HCT116 (cell line): Measurements from ENCODE around the gene SLC29A1. TPM values are rescaled to one million over a fixed set of nuclear protein-coding genes. Genes with fewer than 3 reads are reported as not detected.
A peak's percentile ranks its signal among the peaks of the same experiment; 100 is the strongest.

Experiments
- ATAC-seq: fragments of 200-7000 bp; cut with Tn5 transposase; 2 replicates; pipeline ENCODE4 v1.9.1; 2020; ENCODE audit warnings: mild to moderate bottlenecking, moderate library complexity
- BruUV-seq: library from RNA; stranded (reverse); fragments of 400-500 nt; replicated peaks from 2 replicates; lab custom pipeline; 2021; lab: Mats Ljungman, UMichigan
- CTCF ChIA-PET: fragments of 300-600 bp; sonication (Branson Sonifier 250); formaldehyde crosslinking; loops from one replicate; lab custom pipeline; 2021; ENCODE audit warnings: antibody characterized with exemption; lab: Charles Lee
- POLR2A ChIA-PET: fragments of 300-600, 350-600 bp; sonication (Branson Sonifier 250); formaldehyde crosslinking; loops from one replicate; lab custom pipeline; 2021; ENCODE audit warnings: antibody characterized with exemption; lab: Charles Lee
- RAD21 ChIA-PET, 2 experiments: fragments of 300-600 bp; sonication (Branson Sonifier 250); formaldehyde crosslinking; loops; one replicate each; lab custom pipeline; 2023; ENCODE audit warnings: low total read pairs in 2 of 2; ENCODE audit not compliant: uncharacterized antibody in 2 of 2, unreplicated experiment in 2 of 2, low non-redundant PET in 1 of 2; lab: Charles Lee
- DNase-seq: peaks from one replicate; pipeline ENCODE4 v3.0.0-alpha.2; 2010; ENCODE audit warnings: low read depth, low spot score
- H2AFZ ChIP-seq: fragments of 200-600 bp; shearing (Covaris generic), sonication (generic); 2 replicates; pipeline ENCODE4 v1.6.1; 2017; ENCODE audit warnings: low read depth, mixed run types, mixed read lengths, antibody characterized with exemption, low read length; ENCODE audit not compliant: poor library complexity, severe bottlenecking
- H3K27ac ChIP-seq: 2 replicates; pipeline ENCODE4 v1.5.1; 2012; ENCODE audit warnings: low read depth, low read length
- H3K27me3 ChIP-seq: fragments of 200-600 bp; sonication (generic); 2 replicates; pipeline ENCODE4 v1.6.1; 2016; ENCODE audit warnings: mixed run types, low read length, mixed read lengths; ENCODE audit not compliant: insufficient read depth
- H3K36me3 ChIP-seq, 2 experiments: fragments of 200-500 bp in 1 of 2; fragments of 200-600 bp in 1 of 2; sonication (Bioruptor generic) in 1 of 2; sonication (generic) in 1 of 2; 2 replicates each; pipeline versions ENCODE4 v1.5.1 to v1.6.1; 2014 to 2016; ENCODE audit warnings: low read length in 2 of 2, inconsistent platforms in 1 of 2, mixed read lengths in 1 of 2, mixed run types in 1 of 2; ENCODE audit not compliant: insufficient read depth in 2 of 2, control insufficient read depth in 1 of 2
- H3K4me1 ChIP-seq, 2 experiments: fragments of 200-600 bp in 1 of 2; sonication (generic) in 1 of 2; 2 replicates each; pipeline versions ENCODE4 v1.5.1 to v1.6.1; 2012 to 2017; ENCODE audit warnings: low read length in 2 of 2, inconsistent platforms in 1 of 2, mild to moderate bottlenecking in 1 of 2, mixed read lengths in 1 of 2, mixed run types in 1 of 2, moderate library complexity in 1 of 2; ENCODE audit not compliant: insufficient read depth in 2 of 2, control insufficient read depth in 1 of 2
- H3K4me2 ChIP-seq: fragments of 200-600 bp; sonication (generic); 2 replicates; pipeline ENCODE4 v1.6.1; 2017; ENCODE audit warnings: mixed run types, low read length, mixed read lengths
- H3K4me3 ChIP-seq, 2 experiments: fragments of 200-600 bp in 1 of 2; sonication (generic) in 1 of 2; replicated peaks in 1 of 2; 2 replicates each; pipeline ENCODE4 v1.5.1; 2011 to 2016; ENCODE audit warnings: low read length in 2 of 2, control low read depth in 1 of 2, low read depth in 1 of 2, mild to moderate bottlenecking in 1 of 2, mixed read lengths in 1 of 2, mixed run types in 1 of 2
- H3K79me2 ChIP-seq: fragments of 200-600 bp; sonication (generic); 2 replicates; pipeline ENCODE4 v1.6.1; 2017; ENCODE audit warnings: mild to moderate bottlenecking, mixed run types, low read length, moderate library complexity, mixed read lengths; ENCODE audit not compliant: insufficient read depth
- H3K9ac ChIP-seq: fragments of 200-600 bp; sonication (generic); 2 replicates; pipeline ENCODE4 v1.6.1; 2016; ENCODE audit warnings: low read length, mixed read lengths
- H3K9me2 ChIP-seq: fragments of 200-600 bp; sonication (generic), shearing (Covaris generic); 2 replicates; pipeline ENCODE4 v1.6.1; 2017; ENCODE audit warnings: mixed run types, mild to moderate bottlenecking, moderate library complexity; ENCODE audit not compliant: insufficient read depth
- H3K9me3 ChIP-seq, 2 experiments: fragments of 200-500 bp in 1 of 2; fragments of 200-600 bp in 1 of 2; sonication (Bioruptor generic) in 1 of 2; sonication (generic) in 1 of 2; 2 replicates each; pipeline ENCODE4 v1.6.1; 2014 to 2017; ENCODE audit warnings: low read length in 2 of 2, mixed read lengths in 2 of 2, inconsistent platforms in 1 of 2, low read depth in 1 of 2, mild to moderate bottlenecking in 1 of 2, mixed run types in 1 of 2, moderate library complexity in 1 of 2; ENCODE audit not compliant: control insufficient read depth in 1 of 2, insufficient read depth in 1 of 2
- H4K20me1 ChIP-seq: fragments of 200-600 bp; sonication (generic), shearing (Covaris generic); 2 replicates; pipeline ENCODE4 v1.6.1; 2017; ENCODE audit warnings: mixed run types, mild to moderate bottlenecking, moderate library complexity; ENCODE audit not compliant: insufficient read depth
- EGR1 ChIP-seq: IDR thresholded peaks from 2 replicates; pipeline ENCODE4 v1.6.1; 2012; ENCODE audit warnings: low read depth
- RAD21 ChIP-seq: IDR thresholded peaks from 2 replicates; pipeline ENCODE4 v1.6.1; 2012; ENCODE audit warnings: low read depth, mild to moderate bottlenecking
- SRF ChIP-seq: IDR thresholded peaks from 2 replicates; pipeline ENCODE4 v1.6.1; 2012; ENCODE audit warnings: low read depth
- YY1 ChIP-seq: IDR thresholded peaks from 2 replicates; pipeline ENCODE4 v1.6.1; 2011; ENCODE audit warnings: low read length, low read depth, moderate library complexity, mild to moderate bottlenecking; ENCODE audit not compliant: insufficient replicate concordance; ENCODE audit errors: extremely low read depth
- ZFX ChIP-seq: fragments of 450-650 bp; IDR thresholded peaks from 2 replicates; pipeline ENCODE4 v1.6.1; 2017
- ZNF274 ChIP-seq: fragments of 200-500 bp; sonication (Bioruptor generic); IDR thresholded peaks from 2 replicates; pipeline ENCODE4 v1.6.1; 2014; ENCODE audit warnings: mild to moderate bottlenecking, low read depth, low read length, inconsistent platforms
- intact Hi-C: fragments of 100-400 bp; cut with micrococcal nuclease; formaldehyde crosslinking; loops from 2 replicates; pipeline ENCODE4 v1.10.0; 2022
- total RNA-seq: library from RNA; stranded (reverse); gene quantifications from one replicate; pipeline ENCODE4 v1.2.1, GENCODE V29; 2021; ENCODE audit not compliant: unreplicated experiment

SLC29A1 gene
- total RNA-seq, 1 experiment from 2014 or later: 67.6 TPM

DNA sequence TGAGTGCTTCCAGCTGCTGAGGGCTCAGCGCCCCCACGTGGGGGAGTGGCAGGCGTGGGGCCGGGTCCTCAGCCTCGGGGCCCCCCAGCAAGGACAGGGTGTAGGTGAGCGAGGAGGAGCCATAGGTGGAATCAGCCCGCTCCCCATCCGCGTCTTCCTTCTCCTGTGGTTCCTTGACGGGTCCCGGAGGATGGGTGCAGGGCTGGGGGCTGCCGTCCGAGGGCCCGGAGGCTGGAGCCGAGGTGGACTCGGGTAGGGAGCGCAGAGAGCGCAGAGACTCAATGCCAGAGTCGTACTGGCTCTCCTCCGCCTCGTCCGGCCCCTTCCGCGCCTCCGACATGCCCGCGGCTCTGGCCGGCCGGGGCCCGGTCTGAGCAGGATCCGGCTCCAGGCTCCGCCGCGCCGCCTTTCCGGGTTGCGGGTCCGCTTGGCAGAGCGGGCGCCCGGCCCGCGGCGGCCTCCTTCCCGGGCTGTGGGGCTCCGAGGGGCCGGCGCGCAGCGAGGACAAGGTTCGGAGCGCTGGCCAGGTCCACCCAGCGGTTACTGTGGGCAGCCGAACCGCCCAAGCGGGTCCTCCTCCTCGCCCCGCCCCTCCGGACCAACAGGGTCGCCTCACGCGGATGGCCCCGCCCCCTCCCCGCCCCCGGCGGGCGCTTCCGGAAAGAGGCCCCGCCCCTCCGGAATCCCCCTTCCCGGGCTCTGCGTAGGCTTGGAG lies 41.8 kb downstream of the SLC29A1 start, which contains the start of gene NFKBIE (continued):
- TF ChIP-seq EGR1 (peak; percentile 1; the same call in 1 of the 2 replicates), RAD21 (peak; percentile 50; the same call in 1 of the 2 replicates), YY1 (no peak), SRF (no peak)
- TF ChIP-seq, all 23 proteins: peak for 7

DNA sequence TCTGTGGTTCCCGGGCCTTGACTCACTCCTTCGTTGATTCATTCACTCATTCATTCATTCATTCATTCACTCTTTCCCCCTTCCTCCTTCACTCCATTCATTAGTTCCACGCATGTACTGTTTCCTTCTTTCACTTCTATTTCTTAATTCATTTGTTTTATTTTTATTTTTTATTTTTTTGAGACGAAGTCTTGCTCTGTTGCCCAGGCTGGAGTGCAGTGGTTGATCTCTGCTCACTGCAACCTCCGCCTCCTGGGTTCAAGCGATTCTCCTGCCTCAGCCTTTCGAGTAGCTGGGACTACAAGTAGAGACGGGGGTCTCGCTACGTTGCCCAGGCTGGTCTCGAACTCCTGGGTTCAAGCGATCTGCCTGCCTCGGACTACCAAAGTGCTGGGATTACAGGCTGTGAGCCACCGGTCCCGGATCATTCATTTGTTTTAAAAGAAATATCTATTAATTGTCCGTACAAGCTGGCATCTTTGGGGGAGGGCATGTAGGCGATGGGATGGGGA lies 42.4 kb downstream of the SLC29A1 start:
- no peak for ATAC-seq
- DNase-seq: no peak
- intact Hi-C loops: loop anchor here (5.0 kb wide), 1 partner anchor 192 kb away; no protein-coding TSS in a partner anchor
- no peaks in the 10 kb centered on the region for H3K9me3 ChIP-seq
- TF ChIP-seq ZNF274 (no peak), ZFX (no peak), EGR1 (0 out of 2 replicates have a peak, but pooled peaks have one; percentile 18)
- H3K4me2 ChIP-seq: peak overlapping the region; percentile 99
- no peaks in the 10 kb centered on the region for H3K9me2 ChIP-seq
- H3K9ac ChIP-seq: peak overlapping the region; percentile 88; the same call in 1 of the 2 replicates
- no peak overlapping the region for H2AFZ ChIP-seq
- H3K4me3 ChIP-seq: peak overlapping the region; percentile 88 to 92; a peak in 3 of 4 replicates
- ChIA-PET CTCF (interaction anchor here (1.4 kb wide), 1 partner anchor 9 kb away, joined by 3 read pairs; no protein-coding TSS in a partner anchor), POLR2A (no interaction called here), RAD21 (no interaction called here)
- no peak overlapping the region; the same call in 1 of the 2 replicates for H3K27ac ChIP-seq
- no TSS peak for BruUV-seq
- H3K27me3 ChIP-seq: no peaks in the 10 kb centered on the region
- H3K4me1 ChIP-seq: peaks cover 7 to 26% of the 10 kb centered on the region in 2 experiments
- peaks cover 25% of the 10 kb centered on the region; the same call in 1 of the 2 replicates for H3K79me2 ChIP-seq
- H3K36me3 ChIP-seq: no peaks in the 10 kb centered on the region
- no peaks in the 10 kb centered on the region for H4K20me1 ChIP-seq
